Measurements from ENCODE around the gene ARMH2. TPM values are rescaled to one million over a fixed set of nuclear protein-coding genes. Genes with fewer than 3 reads are reported as not detected.

ARMH2 gene
- polyA plus RNA-seq, 1 donor from 2014 or later, result 0.73 TPM

DNA sequence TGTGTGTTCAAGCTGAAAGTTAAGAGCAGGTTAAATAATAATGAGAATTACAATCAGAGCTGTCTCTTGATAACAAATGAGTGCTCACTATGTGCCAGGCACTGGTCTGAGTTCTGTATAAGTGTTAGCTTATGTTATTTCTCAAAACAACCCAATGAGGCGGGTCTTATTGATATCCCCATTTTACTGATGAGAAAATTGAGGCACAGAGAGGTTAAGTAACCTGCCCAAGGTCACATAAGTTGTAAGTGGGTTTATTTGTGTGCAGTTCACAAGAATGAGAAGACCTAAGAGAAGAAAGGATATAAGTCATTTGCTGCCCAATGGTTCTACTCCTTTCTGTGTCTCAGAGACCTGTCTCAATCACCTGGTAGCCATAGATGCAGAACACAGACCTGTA is 34.1 kb upstream of the ARMH2 start:
- no peak for TF ChIP-seq EP300 (conservative IDR thresholded peaks at IDR 0.05; ENCODE audit: poor library complexity, severe bottlenecking)
- no peak for TF ChIP-seq RAD21 (conservative IDR thresholded peaks at IDR 0.05)
- TF ChIP-seq POLR2AphosphoS5 (IDR thresholded peaks at IDR 0.05), result no peak
- TF ChIP-seq, protein P1, sequence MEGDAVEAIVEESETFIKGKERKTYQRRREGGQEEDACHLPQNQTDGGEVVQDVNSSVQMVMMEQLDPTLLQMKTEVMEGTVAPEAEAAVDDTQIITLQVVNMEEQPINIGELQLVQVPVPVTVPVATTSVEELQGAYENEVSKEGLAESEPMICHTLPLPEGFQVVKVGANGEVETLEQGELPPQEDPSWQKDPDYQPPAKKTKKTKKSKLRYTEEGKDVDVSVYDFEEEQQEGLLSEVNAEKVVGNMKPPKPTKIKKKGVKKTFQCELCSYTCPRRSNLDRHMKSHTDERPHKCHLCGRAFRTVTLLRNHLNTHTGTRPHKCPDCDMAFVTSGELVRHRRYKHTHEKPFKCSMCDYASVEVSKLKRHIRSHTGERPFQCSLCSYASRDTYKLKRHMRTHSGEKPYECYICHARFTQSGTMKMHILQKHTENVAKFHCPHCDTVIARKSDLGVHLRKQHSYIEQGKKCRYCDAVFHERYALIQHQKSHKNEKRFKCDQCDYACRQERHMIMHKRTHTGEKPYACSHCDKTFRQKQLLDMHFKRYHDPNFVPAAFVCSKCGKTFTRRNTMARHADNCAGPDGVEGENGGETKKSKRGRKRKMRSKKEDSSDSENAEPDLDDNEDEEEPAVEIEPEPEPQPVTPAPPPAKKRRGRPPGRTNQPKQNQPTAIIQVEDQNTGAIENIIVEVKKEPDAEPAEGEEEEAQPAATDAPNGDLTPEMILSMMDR (IDR thresholded peaks at IDR 0.05; ENCODE audit: poor library complexity, severe bottlenecking), result no peak
- TF ChIP-seq SMC3 (conservative IDR thresholded peaks at IDR 0.05; ENCODE audit: poor library complexity), result no peak
- Histone ChIP-seq H3K27ac (ENCODE audit: low read length) (no peak overlapping the region), H3K4me3 (ENCODE audit: low read length) (no peak overlapping the region), H2AFZ (ENCODE audit: low read depth, low read length) (no peak overlapping the region), H3F3A (ENCODE audit: insufficient read depth, low read length, poor library complexity, severe bottlenecking) (no peaks in the 10 kb centered on the region), H3K36me3 (ENCODE audit: insufficient read depth, low read length) (peaks cover 19% of the 10 kb centered on the region), H3K9me3 (ENCODE audit: low read length) (no peaks in the 10 kb centered on the region), H3K79me2 (replicated peaks; ENCODE audit: insufficient read depth, low read length) (no peaks in the 10 kb centered on the region), H3K9me2 (ENCODE audit: insufficient read depth, low read length) (no peaks in the 10 kb centered on the region), H3K27me3 (ENCODE audit: insufficient read depth, low read depth, low read length) (no peaks in the 10 kb centered on the region), H3K9ac (ENCODE audit: low read length) (no peak overlapping the region), H3K4me2 (ENCODE audit: low read length) (no peak overlapping the region), H4K20me1 (ENCODE audit: insufficient read depth) (no peaks in the 10 kb centered on the region)

DNA sequence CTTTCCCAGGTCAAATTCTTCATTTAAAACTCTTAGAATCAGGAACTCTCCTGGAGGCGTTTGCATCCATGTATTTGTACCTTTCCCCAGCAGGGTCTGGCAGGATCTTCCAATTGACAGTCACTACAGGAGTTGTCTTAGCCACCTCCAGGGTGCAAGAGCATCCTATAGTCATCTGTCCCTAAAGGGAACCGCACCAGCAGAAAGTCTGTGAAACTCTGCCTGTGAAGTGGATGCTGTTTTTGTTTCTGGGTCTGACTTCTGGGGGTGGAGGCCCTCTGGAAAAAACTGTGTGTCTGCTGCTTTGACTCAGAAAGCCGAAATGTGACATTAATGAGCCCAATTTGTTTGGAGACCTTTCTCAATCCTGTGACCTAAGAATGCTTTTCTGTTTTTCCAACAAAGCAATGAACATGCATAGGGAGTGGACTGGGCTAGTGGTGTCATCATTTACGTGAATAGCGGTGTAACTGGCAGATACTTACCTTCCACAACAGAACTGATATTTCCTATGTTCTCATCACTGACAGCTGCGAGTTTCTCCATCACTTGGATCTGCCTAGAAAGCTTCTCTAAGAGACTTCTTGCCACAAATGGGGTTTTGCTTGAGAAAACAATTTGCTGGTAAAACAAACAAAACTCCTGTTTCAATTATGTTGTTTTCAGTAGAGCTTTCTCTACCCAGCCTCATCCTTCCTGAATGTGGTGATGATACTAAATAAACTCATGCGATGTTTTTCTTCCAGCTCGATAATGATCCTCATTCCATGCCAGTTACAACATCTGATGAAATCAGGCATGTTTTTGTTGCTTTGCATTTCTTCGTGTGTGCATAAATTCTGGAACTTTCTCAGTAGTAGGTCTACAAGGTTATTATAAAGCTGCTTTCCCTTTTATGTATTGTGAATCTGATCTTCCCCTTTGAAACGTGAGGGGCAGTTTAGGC is 33.3 kb upstream of the ARMH2 start:
- Histone ChIP-seq H3K27ac (ENCODE audit: low read length) (no peak overlapping the region), H3K9me3 (ENCODE audit: low read length) (no peaks in the 10 kb centered on the region), H2AFZ (ENCODE audit: low read depth, low read length) (no peak overlapping the region), H3K79me2 (replicated peaks; ENCODE audit: insufficient read depth, low read length) (no peaks in the 10 kb centered on the region), H3K9ac (ENCODE audit: low read length) (no peak overlapping the region), H3K27me3 (ENCODE audit: insufficient read depth, low read depth, low read length) (no peaks in the 10 kb centered on the region), H3K4me2 (ENCODE audit: low read length) (no peak overlapping the region), H3K36me3 (ENCODE audit: insufficient read depth, low read length) (peaks cover 24% of the 10 kb centered on the region), H3K9me2 (ENCODE audit: insufficient read depth, low read length) (no peaks in the 10 kb centered on the region), H4K20me1 (ENCODE audit: insufficient read depth) (no peaks in the 10 kb centered on the region), H3F3A (ENCODE audit: insufficient read depth, low read length, poor library complexity, severe bottlenecking) (no peaks in the 10 kb centered on the region), H3K4me3 (ENCODE audit: low read length) (no peak overlapping the region)
- TF ChIP-seq EP300 (conservative IDR thresholded peaks at IDR 0.05; ENCODE audit: poor library complexity, severe bottlenecking) (no peak), POLR2AphosphoS5 (IDR thresholded peaks at IDR 0.05) (no peak), MXI1 (conservative IDR thresholded peaks at IDR 0.05; ENCODE audit: poor library complexity, severe bottlenecking) (no peak), EZH2 (IDR thresholded peaks at IDR 0.05; ENCODE audit: borderline replicate concordance, insufficient read depth, low read length, poor library complexity, severe bottlenecking) (no peak), TAF1 (IDR thresholded peaks at IDR 0.05; ENCODE audit: low read depth) (no peak), RAD21 (conservative IDR thresholded peaks at IDR 0.05) (no peak)
- TF ChIP-seq, protein P2, sequence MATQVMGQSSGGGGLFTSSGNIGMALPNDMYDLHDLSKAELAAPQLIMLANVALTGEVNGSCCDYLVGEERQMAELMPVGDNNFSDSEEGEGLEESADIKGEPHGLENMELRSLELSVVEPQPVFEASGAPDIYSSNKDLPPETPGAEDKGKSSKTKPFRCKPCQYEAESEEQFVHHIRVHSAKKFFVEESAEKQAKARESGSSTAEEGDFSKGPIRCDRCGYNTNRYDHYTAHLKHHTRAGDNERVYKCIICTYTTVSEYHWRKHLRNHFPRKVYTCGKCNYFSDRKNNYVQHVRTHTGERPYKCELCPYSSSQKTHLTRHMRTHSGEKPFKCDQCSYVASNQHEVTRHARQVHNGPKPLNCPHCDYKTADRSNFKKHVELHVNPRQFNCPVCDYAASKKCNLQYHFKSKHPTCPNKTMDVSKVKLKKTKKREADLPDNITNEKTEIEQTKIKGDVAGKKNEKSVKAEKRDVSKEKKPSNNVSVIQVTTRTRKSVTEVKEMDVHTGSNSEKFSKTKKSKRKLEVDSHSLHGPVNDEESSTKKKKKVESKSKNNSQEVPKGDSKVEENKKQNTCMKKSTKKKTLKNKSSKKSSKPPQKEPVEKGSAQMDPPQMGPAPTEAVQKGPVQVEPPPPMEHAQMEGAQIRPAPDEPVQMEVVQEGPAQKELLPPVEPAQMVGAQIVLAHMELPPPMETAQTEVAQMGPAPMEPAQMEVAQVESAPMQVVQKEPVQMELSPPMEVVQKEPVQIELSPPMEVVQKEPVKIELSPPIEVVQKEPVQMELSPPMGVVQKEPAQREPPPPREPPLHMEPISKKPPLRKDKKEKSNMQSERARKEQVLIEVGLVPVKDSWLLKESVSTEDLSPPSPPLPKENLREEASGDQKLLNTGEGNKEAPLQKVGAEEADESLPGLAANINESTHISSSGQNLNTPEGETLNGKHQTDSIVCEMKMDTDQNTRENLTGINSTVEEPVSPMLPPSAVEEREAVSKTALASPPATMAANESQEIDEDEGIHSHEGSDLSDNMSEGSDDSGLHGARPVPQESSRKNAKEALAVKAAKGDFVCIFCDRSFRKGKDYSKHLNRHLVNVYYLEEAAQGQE (IDR thresholded peaks at IDR 0.05; ENCODE audit: borderline replicate concordance), result no peak
- TF ChIP-seq, protein P1 (IDR thresholded peaks at IDR 0.05; ENCODE audit: poor library complexity, severe bottlenecking), result no peak

Data from neural cell (in vitro differentiated cells).